Measurements from ENCODE around the gene ADARB1.

The ADARB1 gene

GRCh38 chr21:45041984-45042663 is 32.3 kb upstream of the ADARB1 start:
- H3K27me3 ChIP-seq, result no peaks in the 10 kb centered on the region
- no peaks in the 10 kb centered on the region for H3K4me1 ChIP-seq
- no peaks in the 10 kb centered on the region for H3K36me3 ChIP-seq
- peaks cover 2% of the 10 kb centered on the region; the same call in 1 of the 2 replicates for H3K9me3 ChIP-seq
- H3K4me3 ChIP-seq (ENCODE audit: low read depth, low read length), result no peak overlapping the region
- no peak for DNase-seq
- TF ChIP-seq CTCF (IDR thresholded peaks at IDR 0.05; ENCODE audit: low read depth, low read length), result no peak

GRCh38 chr21:45042664-45043161 is 31.7 kb upstream of the ADARB1 start:
- TF ChIP-seq CTCF (IDR thresholded peaks at IDR 0.05; ENCODE audit: low read depth, low read length), result no peak
- Histone ChIP-seq H3K4me1 (no peaks in the 10 kb centered on the region), H3K27me3 (no peaks in the 10 kb centered on the region), H3K36me3 (no peaks in the 10 kb centered on the region), H3K9me3 (peaks cover 2% of the 10 kb centered on the region; the same call in 1 of the 2 replicates), H3K4me3 (ENCODE audit: low read depth, low read length) (no peak overlapping the region)
- DNase-seq, result no peak

GRCh38 chr21:45043541-45044020 is 30.8 kb upstream of the ADARB1 start:
- no peak for DNase-seq
- no peaks in the 10 kb centered on the region for H3K36me3 ChIP-seq
- H3K4me1 ChIP-seq, result no peaks in the 10 kb centered on the region
- no peak for TF ChIP-seq CTCF (IDR thresholded peaks at IDR 0.05; ENCODE audit: low read depth, low read length)
- peaks cover 2% of the 10 kb centered on the region; the same call in 1 of the 2 replicates for H3K9me3 ChIP-seq
- no peaks in the 10 kb centered on the region for H3K27me3 ChIP-seq
- no peak overlapping the region for H3K4me3 ChIP-seq (ENCODE audit: low read depth, low read length)

- H3K27me3 ChIP-seq, result no peaks in the 10 kb centered on the region
- no peaks in the 10 kb centered on the region; the same call in 1 of the 2 replicates for H3K4me1 ChIP-seq
- peaks cover 2% of the 10 kb centered on the region; the same call in 1 of the 2 replicates for H3K9me3 ChIP-seq
- no peak overlapping the region for H3K4me3 ChIP-seq (ENCODE audit: low read depth, low read length)
- DNase-seq, result no peak
- no peaks in the 10 kb centered on the region for H3K36me3 ChIP-seq
- TF ChIP-seq CTCF (IDR thresholded peaks at IDR 0.05; ENCODE audit: low read depth, low read length), result no peak
These were observed 28.9 kb upstream of the ADARB1 start for GRCh38 chr21:45045481-45045880.

GRCh38 chr21:45047257-45047656 is 27.1 kb upstream of the ADARB1 start:
- H3K9me3 ChIP-seq, result peaks cover 2% of the 10 kb centered on the region; the same call in 1 of the 2 replicates
- no peak for DNase-seq
- TF ChIP-seq CTCF (IDR thresholded peaks at IDR 0.05; ENCODE audit: low read depth, low read length), result no peak
- no peaks in the 10 kb centered on the region for H3K36me3 ChIP-seq
- H3K4me3 ChIP-seq (ENCODE audit: low read depth, low read length), result no peak overlapping the region
- H3K27me3 ChIP-seq, result no peaks in the 10 kb centered on the region
- H3K4me1 ChIP-seq, result no peaks in the 10 kb centered on the region; the same call in 1 of the 2 replicates

Data from BE2C (cell line).